ENCODE measurements around the gene ASIP. TPM values are rescaled to one million over a fixed set of nuclear protein-coding genes. Genes with fewer than 3 reads are reported as not detected.
A peak's percentile ranks its signal among the peaks of the same experiment; 100 is the strongest.

Gene ASIP
- total RNA-seq, 1 experiment from 2014 or later: not detected

DNA sequence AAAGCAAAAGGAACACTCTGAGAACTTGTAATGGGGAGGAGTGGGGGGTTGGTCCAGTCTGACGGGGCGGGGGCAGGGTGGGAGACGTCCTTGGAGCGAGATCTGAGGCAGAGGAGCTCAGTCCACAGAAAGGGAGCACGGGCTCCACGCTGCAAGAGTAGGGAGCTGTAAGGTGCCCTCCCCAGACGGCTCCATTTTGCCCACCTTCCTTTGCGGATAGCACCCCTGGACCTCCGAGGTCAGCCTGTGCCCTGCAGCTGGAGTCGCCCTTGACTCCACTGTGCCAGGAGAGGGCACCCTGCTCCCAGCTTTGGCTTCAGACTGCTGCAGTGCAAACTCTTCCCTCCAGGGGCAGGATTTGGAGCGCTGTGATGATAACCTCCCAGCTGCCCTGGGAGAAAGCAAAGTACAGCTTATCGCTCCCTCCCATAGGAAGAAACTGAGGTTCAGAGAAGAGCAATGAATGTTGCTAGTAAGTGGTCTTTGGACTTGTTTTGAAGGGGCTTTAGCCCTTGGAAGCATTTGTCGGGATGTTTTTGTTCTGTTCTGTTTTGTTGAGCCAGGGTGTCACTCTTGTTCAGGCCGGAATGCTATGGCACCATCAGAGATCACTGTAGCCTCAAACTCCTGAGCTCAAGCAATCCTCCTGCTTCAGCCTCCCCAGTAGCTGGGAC is 71.5 kb downstream of the ASIP start:
- no TSS peak for BruUV-seq (replicated peaks)
- peaks cover 5% of the 10 kb centered on the region for H3K36me3 Mint-ChIP-seq (ENCODE audit: insufficient read depth, unreplicated experiment)
- DNase-seq (ENCODE audit: unreplicated experiment): peak; percentile 91

DNA sequence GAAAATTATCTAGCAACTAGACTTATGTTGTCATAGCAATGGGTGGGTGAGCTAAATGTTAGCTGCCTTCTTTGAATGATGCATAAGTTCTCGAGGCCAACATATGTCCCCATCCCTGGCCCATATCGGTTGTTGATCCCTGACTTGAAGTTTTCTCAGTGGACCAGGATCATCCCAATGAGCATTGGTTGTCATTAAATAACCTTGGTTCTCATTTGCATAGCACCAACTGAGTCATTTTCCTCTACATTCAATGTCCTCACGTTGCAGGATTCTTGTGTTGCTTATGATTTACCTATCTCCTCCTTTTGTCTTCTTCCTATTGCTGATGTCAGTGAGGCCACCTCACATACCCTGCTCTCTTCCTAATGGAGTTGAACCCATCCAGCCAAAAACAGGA is 74.0 kb downstream of the ASIP start:
- H3K9me3 Mint-ChIP-seq (ENCODE audit: unreplicated experiment): no peaks in the 10 kb centered on the region
- no peaks in the 10 kb centered on the region for H3K27me3 Mint-ChIP-seq (ENCODE audit: insufficient read depth, unreplicated experiment)
- H3K27ac Mint-ChIP-seq (ENCODE audit: low read depth, unreplicated experiment): no peak overlapping the region
- peaks cover 37% of the 10 kb centered on the region for H3K4me1 Mint-ChIP-seq (ENCODE audit: insufficient read depth, unreplicated experiment)
- intact Hi-C loops (cut with micrococcal nuclease): no loop called here
- no peak overlapping the region for H3K4me3 Mint-ChIP-seq (ENCODE audit: unreplicated experiment)
- no TSS peak for BruUV-seq (replicated peaks)
- ChIA-PET POLR2A (interaction anchor here (0.6 to 4.0 kb wide), 14 partner anchors 7 to 201 kb away, joined by 3 to 64 read pairs (median 7); partner anchors contain the start of genes AHCY, DYNLRB1 and ITCH), CTCF (interaction anchor here (0.6 to 5.7 kb wide), 9 partner anchors 12 to 928 kb away, joined by 3 to 58 read pairs (median 6); partner anchors contain the start of genes AHCY and ITCH)
- peaks cover 5% of the 10 kb centered on the region for H3K36me3 Mint-ChIP-seq (ENCODE audit: insufficient read depth, unreplicated experiment)
- DNase-seq (ENCODE audit: unreplicated experiment): no peak
- TF ChIP-seq, protein P1, sequence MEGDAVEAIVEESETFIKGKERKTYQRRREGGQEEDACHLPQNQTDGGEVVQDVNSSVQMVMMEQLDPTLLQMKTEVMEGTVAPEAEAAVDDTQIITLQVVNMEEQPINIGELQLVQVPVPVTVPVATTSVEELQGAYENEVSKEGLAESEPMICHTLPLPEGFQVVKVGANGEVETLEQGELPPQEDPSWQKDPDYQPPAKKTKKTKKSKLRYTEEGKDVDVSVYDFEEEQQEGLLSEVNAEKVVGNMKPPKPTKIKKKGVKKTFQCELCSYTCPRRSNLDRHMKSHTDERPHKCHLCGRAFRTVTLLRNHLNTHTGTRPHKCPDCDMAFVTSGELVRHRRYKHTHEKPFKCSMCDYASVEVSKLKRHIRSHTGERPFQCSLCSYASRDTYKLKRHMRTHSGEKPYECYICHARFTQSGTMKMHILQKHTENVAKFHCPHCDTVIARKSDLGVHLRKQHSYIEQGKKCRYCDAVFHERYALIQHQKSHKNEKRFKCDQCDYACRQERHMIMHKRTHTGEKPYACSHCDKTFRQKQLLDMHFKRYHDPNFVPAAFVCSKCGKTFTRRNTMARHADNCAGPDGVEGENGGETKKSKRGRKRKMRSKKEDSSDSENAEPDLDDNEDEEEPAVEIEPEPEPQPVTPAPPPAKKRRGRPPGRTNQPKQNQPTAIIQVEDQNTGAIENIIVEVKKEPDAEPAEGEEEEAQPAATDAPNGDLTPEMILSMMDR (IDR thresholded peaks at IDR 0.05; ENCODE audit: unreplicated experiment): no peak

More for the DNA sequence above, 71.5 kb downstream of the ASIP start:
- Mint-ChIP-seq H3K27ac (ENCODE audit: low read depth, unreplicated experiment) (no peak overlapping the region), H3K4me3 (ENCODE audit: unreplicated experiment) (peak overlapping the region; percentile 35), H3K9me3 (ENCODE audit: unreplicated experiment) (no peaks in the 10 kb centered on the region), H3K27me3 (ENCODE audit: insufficient read depth, unreplicated experiment) (no peaks in the 10 kb centered on the region), H3K4me1 (ENCODE audit: insufficient read depth, unreplicated experiment) (peaks cover 37% of the 10 kb centered on the region)
- TF ChIP-seq, protein P1 (IDR thresholded peaks at IDR 0.05; ENCODE audit: unreplicated experiment): peak; percentile 100
- intact Hi-C loops (cut with micrococcal nuclease): loop anchor here (1.0 to 5.0 kb wide), 7 partner anchors 50 to 456 kb away; partner anchors contain the start of gene ITCH
- CTCF ChIA-PET: interaction anchor here (0.5 to 5.7 kb wide), 105 partner anchors 8 to 854 kb away, joined by 3 to 58 read pairs (median 6); partner anchors contain the start of genes AHCY, DYNLRB1, ITCH and MAP1LC3A
- POLR2A ChIA-PET: interaction anchor here (0.6 to 3.9 kb wide), 21 partner anchors 10 to 635 kb away, joined by 3 to 64 read pairs (median 5); partner anchors contain the start of genes AHCY, DYNLRB1 and ITCH

DNA sequence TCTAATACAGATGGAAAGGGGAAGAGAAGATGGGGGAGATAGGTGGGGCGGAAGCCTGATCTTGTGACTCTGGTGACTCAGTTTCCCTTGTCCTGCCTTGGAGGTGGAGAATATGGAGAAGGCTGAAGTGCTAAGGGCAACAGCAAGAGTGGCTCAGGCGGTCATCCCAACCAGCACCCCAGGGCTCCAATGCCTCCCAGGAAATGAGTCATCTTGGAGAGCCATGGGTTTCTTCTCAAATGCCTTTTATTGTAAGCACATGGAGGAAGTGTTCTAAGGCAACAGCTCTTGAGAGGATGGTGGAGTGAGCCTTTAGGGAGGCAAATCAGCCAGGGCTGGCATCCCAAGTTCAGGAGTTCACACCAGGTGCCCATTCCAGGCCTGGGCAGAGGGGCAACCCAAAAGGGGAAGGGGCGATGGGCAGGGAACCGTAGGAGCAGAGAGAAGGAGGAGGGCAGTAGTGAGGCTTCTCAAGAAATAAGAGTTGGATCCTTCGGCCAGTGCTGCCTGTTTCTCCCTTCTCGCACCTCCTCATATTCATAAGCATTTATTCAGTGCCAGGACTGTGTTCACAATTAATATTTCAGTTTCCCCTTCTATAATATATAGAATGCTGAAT is 75.1 kb downstream of the ASIP start:
- ChIA-PET POLR2A (interaction anchor here (1.0 to 4.0 kb wide), 3 partner anchors 15 to 48 kb away, joined by 3 to 41 read pairs (median 5); no protein-coding TSS in a partner anchor), CTCF (interaction anchor here (0.6 to 0.9 kb wide), 3 partner anchors 24 to 118 kb away, joined by 3 to 4 read pairs (median 3); no protein-coding TSS in a partner anchor)
- Mint-ChIP-seq H3K4me3 (ENCODE audit: unreplicated experiment) (no peak overlapping the region), H3K27ac (ENCODE audit: low read depth, unreplicated experiment) (peak overlapping the region; percentile 43), H3K36me3 (ENCODE audit: insufficient read depth, unreplicated experiment) (peaks cover 5% of the 10 kb centered on the region), H3K9me3 (ENCODE audit: unreplicated experiment) (no peaks in the 10 kb centered on the region), H3K27me3 (ENCODE audit: insufficient read depth, unreplicated experiment) (no peaks in the 10 kb centered on the region), H3K4me1 (ENCODE audit: insufficient read depth, unreplicated experiment) (peaks cover 37% of the 10 kb centered on the region)
- intact Hi-C loops (cut with micrococcal nuclease): no loop called here
- TF ChIP-seq, protein P1 (IDR thresholded peaks at IDR 0.05; ENCODE audit: unreplicated experiment): no peak
- no TSS peak for BruUV-seq (replicated peaks)
- DNase-seq (ENCODE audit: unreplicated experiment): peak; percentile 84

Other genes with a start within 250 kb of the ASIP start
- gene RALY, start 247.5 kb upstream of the ASIP start, total RNA-seq (2022): 113 and 120 TPM in 2 replicates
- 151 and 191 TPM in 2 replicates for gene EIF2S2, start 129.2 kb upstream of the ASIP start, total RNA-seq (2022)
- 101 and 175 TPM in 2 replicates for gene AHCY, start 61.9 kb downstream of the ASIP start, total RNA-seq (2022)
- gene ITCH, start 121.8 kb downstream of the ASIP start, total RNA-seq (2022): 57.3 and 68.3 TPM in 2 replicates